ENCODE measurements around the gene TUSC2.

- TF ChIP-seq, protein P1, sequence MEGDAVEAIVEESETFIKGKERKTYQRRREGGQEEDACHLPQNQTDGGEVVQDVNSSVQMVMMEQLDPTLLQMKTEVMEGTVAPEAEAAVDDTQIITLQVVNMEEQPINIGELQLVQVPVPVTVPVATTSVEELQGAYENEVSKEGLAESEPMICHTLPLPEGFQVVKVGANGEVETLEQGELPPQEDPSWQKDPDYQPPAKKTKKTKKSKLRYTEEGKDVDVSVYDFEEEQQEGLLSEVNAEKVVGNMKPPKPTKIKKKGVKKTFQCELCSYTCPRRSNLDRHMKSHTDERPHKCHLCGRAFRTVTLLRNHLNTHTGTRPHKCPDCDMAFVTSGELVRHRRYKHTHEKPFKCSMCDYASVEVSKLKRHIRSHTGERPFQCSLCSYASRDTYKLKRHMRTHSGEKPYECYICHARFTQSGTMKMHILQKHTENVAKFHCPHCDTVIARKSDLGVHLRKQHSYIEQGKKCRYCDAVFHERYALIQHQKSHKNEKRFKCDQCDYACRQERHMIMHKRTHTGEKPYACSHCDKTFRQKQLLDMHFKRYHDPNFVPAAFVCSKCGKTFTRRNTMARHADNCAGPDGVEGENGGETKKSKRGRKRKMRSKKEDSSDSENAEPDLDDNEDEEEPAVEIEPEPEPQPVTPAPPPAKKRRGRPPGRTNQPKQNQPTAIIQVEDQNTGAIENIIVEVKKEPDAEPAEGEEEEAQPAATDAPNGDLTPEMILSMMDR (IDR thresholded peaks at IDR 0.05): no peak
- no peak for TF ChIP-seq POLR2A (IDR thresholded peaks at IDR 0.05)
Observed at GRCh38 chr3:50369012-50369670, 41.1 kb upstream of the TUSC2 start.
